ENCODE results near the gene DLGAP4.

- TF ChIP-seq CTCF (IDR thresholded peaks at IDR 0.05), result no peak
- no peak for TF ChIP-seq EP300 (IDR thresholded peaks at IDR 0.05)
- no peak for TF ChIP-seq KDM1A (IDR thresholded peaks at IDR 0.05; ENCODE audit: low read depth)
- no peak for TF ChIP-seq SMC3 (IDR thresholded peaks at IDR 0.05)
Measured at GRCh38 chr20:36364506-36364905, 58.4 kb downstream of the DLGAP4 start.
